Heart right ventricle (tissue), 16 donors: ENCODE data around the gene TYRP1. TPM values are rescaled to one million over a fixed set of nuclear protein-coding genes. Genes with fewer than 3 reads are reported as not detected.
"Not testable (repeated sequence)": the region's sequence is repeated elsewhere in the genome, so short reads cannot be mapped to it uniquely, and the experiment has no call there.

Experiments
- ATAC-seq, 8 donors: fragments of 200-7000 bp; cut with Tn5 transposase; one replicate each; pipeline ENCODE4 v1.9.1; 2020; ENCODE audit warnings: mild to moderate bottlenecking in 8 of 8, moderate library complexity in 8 of 8, moderate number of reproducible peaks in 1 of 8
- DNase-seq, 2 donors: peaks; one replicate each; pipeline ENCODE4 v3.0.0-alpha.2; 2020
- H3K27ac ChIP-seq, 10 donors: fragments of 200-600 bp; sonication (generic) in 2 of 10; one replicate each; pipeline versions ENCODE4 v1.5.0 to v1.8.0; 2020 to 2022; ENCODE audit warnings: mild to moderate bottlenecking in 3 of 10
- H3K27me3 ChIP-seq, 7 donors: fragments of 200-600 bp; one replicate each; pipeline ENCODE4 v1.8.0; 2021 to 2022; ENCODE audit warnings: mild to moderate bottlenecking in 2 of 7
- H3K36me3 ChIP-seq, 9 donors: fragments of 200-600 bp; sonication (generic) in 1 of 9; one replicate each; pipeline versions ENCODE4 v1.5.0 to v1.8.0; 2020 to 2022; ENCODE audit warnings: mild to moderate bottlenecking in 2 of 9
- H3K4me1 ChIP-seq, 9 donors: fragments of 200-600 bp; sonication (generic) in 1 of 9; one replicate each; pipeline versions ENCODE4 v1.5.0 to v1.8.0; 2020 to 2022; ENCODE audit warnings: mild to moderate bottlenecking in 4 of 9
- H3K4me3 ChIP-seq, 10 donors: fragments of 200-600 bp; sonication (generic) in 2 of 10; one replicate each; pipeline versions ENCODE4 v1.5.0 to v1.8.0; 2020 to 2022; ENCODE audit warnings: mild to moderate bottlenecking in 7 of 10, moderate library complexity in 2 of 10
- H3K9me3 ChIP-seq, 11 donors: fragments of 200-600 bp in 10 of 11; sonication (generic) in 2 of 11; one replicate each; pipeline versions ENCODE4 v1.5.0 to v1.8.0; 2013 to 2022; ENCODE audit warnings: mild to moderate bottlenecking in 2 of 11, control low read depth in 1 of 11, moderate library complexity in 1 of 11
- WGBS, 2 donors: extraction: QIAGEN DNeasy Blood & Tissue Kit; methylation state at CpG; one replicate each; pipeline ENCODE4 v1.1.7; 2013; ENCODE audit warnings: inconsistent platforms in 1 of 2; 5-methylcytosine and 5-hydroxymethylcytosine counted together
- intact Hi-C, 10 donors: fragments of 100-400 bp; cut with DNase I; formaldehyde crosslinking; loops; one replicate each; pipeline versions ENCODE4 v1.11.1 to v1.14.2; 2022
- polyA plus RNA-seq, 2 donors: library from polyadenylated mRNA; stranded (reverse); fragments of 200-250 nt; gene quantifications; one replicate each; pipeline ENCODE4 v1.2.3, GENCODE V29; 2013
- total RNA-seq, 10 donors: library from RNA; stranded (reverse); fragmentation: NEBNext Ultra II Directional in 3 of 10; extraction: Animal tissue kit (Norgen Biotek cat#: 25700) in 3 of 10; gene quantifications; one replicate each; pipeline versions ENCODE4 v1.2.1 to v1.2.4, GENCODE V29; 2021 to 2023
- TF ChIP-seq, protein P1 (sequence below), 9 donors: fragments of 200-600 bp; sonication (generic) in 2 of 9; IDR thresholded peaks; one replicate each; pipeline versions ENCODE4 v1.5.0 to v1.8.0; 2021 to 2022; ENCODE audit warnings: antibody characterized with exemption in 9 of 9, mild to moderate bottlenecking in 5 of 9, moderate library complexity in 1 of 9
- donor health status: Arrhythmogenic right ventricular cardiomyopathy.
- donor health status: ischemic (EF 13 %, LVEDD 7.1; RV severe dilation, severe dysfunction).
- donor health status: healthy with polysubstance abuse.
- donor health status: DM: no; HTN: yes; CAD: no.
- donor health status: DM: no; HTN: no; CAD: no.
- donor health status: ischemic (EF 25% LVEDD 6.9; RV normal size, moderate dysfunction).
- donor health status: ischemic (EF 25% LVEDD 5.7; RV mildly dilated, moderate dysfunction).
- donor health status: healthy.
- donor health status: DM: yes; HTN: yes; CAD: no.
- donor health status: Ischemic cardiomyopathy.
- donor health status: ischemic (EF 35%, LVEDD 5.7; RV mildly dilated, moderate dysfunction).
- donor health status: nonischemic (EF 11% LVEDD 7.7; RV severe dilation, severe dysfunction).
- donor health status: DM: yes; HTN: yes; CAD: no.
- donor health status: PGD.
- donor health status: ischemic (EF 29% LVEDD 5.4; RV normal size, mild dysfunction).
- donor health status: nonischemic (EF 23%, LVEDD 6.1; RV moderate dilation, normal function).

TYRP1 gene
- total and polyA plus RNA-seq, 12 donors = 7.2 to 138 (median 66.8) TPM

DNA sequence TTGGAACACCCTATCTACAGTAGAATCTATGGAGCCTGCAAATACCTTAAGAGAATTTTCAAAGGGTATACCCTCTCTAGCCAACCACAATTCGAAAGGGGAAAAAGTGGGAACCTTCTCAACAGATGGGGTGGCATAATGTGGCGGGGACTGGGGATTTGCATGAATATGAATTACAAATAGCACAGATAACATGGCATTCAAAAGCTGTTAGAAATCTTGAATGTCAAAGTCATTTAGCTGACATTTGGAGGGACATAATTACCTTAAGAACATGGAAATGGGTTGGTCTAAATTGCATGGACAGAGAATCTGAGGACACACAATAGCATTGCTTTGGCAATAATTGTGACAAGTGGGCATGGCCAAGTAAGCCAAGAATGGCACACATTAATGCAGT is 23.2 kb upstream of the TYRP1 start:
- H3K9me3 ChIP-seq = no peaks in the 10 kb centered on the region
- 78 to 85% methylated on average over 2 of the region's 2 CpGs for WGBS, 2 donors
- intact Hi-C loops = no loop called here
- no peaks in the 10 kb centered on the region for H3K27me3 ChIP-seq
- no peak overlapping the region for H3K4me3 ChIP-seq
- TF ChIP-seq, protein P1, sequence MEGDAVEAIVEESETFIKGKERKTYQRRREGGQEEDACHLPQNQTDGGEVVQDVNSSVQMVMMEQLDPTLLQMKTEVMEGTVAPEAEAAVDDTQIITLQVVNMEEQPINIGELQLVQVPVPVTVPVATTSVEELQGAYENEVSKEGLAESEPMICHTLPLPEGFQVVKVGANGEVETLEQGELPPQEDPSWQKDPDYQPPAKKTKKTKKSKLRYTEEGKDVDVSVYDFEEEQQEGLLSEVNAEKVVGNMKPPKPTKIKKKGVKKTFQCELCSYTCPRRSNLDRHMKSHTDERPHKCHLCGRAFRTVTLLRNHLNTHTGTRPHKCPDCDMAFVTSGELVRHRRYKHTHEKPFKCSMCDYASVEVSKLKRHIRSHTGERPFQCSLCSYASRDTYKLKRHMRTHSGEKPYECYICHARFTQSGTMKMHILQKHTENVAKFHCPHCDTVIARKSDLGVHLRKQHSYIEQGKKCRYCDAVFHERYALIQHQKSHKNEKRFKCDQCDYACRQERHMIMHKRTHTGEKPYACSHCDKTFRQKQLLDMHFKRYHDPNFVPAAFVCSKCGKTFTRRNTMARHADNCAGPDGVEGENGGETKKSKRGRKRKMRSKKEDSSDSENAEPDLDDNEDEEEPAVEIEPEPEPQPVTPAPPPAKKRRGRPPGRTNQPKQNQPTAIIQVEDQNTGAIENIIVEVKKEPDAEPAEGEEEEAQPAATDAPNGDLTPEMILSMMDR (IDR thresholded peaks at IDR 0.05) = no peak
- ATAC-seq = no peak
- H3K36me3 ChIP-seq = no peaks in the 10 kb centered on the region
- no peak overlapping the region for H3K27ac ChIP-seq
- no peak for DNase-seq
- no peaks in the 10 kb centered on the region for H3K4me1 ChIP-seq

DNA sequence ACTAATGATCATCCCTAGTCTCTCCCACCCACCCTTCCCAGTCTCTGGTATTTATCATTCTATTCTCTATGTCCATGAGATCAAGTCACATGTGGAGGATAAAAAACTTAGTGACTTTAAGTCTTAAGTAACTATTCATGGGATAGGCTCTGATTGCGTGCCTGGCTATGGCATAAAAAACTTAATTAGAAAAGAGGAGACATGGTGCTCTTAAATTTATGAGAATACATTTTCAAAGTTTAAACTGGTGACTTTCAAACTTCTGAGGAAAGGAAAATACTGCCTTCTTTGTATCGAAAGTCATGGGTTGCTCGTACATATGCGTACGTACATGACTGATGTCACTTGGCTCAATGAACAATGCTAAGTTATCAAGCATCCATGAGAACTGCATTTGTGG is 18.2 kb upstream of the TYRP1 start:
- TF ChIP-seq, protein P1 (IDR thresholded peaks at IDR 0.05) = no peak

DNA sequence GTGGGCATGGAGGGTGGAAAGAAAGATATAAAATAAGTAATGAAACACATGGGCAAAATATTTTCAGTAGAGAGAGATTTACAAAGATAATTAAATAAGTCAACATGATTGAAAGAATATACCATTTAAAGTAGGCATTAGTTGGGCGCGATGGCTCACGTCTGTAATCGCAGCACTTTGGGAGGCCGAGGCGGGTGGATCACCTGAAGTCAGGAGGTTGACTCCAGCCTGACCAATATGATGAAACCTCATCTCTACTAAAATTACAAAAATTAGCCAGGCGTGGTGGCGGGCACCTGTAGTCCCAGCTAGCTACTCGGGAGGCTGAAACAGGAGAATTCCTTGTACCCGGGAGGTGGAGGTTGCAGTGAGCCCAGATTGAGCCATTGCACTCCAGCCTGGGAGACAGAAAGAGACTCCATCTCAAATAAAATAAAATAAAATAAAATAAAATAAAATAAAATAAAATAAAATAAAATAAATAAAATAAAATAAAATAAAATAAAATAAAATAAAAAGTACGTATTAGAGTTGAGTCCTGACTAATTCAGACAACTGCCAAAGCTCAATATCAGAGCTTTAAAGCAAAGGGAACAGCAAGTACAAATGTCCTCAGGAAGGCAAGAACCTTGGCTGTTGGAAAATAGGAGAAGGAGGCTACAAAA is 15.6 kb upstream of the TYRP1 start:
- WGBS, 2 donors = 95 to 98% methylated on average over 11 of the region's 11 CpGs
- H3K4me3 ChIP-seq, H3K36me3 ChIP-seq, H3K27me3 ChIP-seq, H3K27ac ChIP-seq, intact Hi-C loops, H3K9me3 ChIP-seq, DNase-seq, ATAC-seq, H3K4me1 ChIP-seq: not testable (repeated sequence)

More for the DNA sequence above, 18.2 kb upstream of the TYRP1 start:
- no peak overlapping the region for H3K4me3 ChIP-seq
- no peaks in the 10 kb centered on the region for H3K4me1 ChIP-seq
- H3K36me3 ChIP-seq = no peaks in the 10 kb centered on the region
- intact Hi-C loops = no loop called here
- no peak overlapping the region for H3K27ac ChIP-seq
- no peaks in the 10 kb centered on the region for H3K9me3 ChIP-seq
- 79 to 87% methylated on average over 5 of the region's 5 CpGs for WGBS, 2 donors
- no peaks in the 10 kb centered on the region for H3K27me3 ChIP-seq
- ATAC-seq (no peak), DNase-seq (no peak)

DNA sequence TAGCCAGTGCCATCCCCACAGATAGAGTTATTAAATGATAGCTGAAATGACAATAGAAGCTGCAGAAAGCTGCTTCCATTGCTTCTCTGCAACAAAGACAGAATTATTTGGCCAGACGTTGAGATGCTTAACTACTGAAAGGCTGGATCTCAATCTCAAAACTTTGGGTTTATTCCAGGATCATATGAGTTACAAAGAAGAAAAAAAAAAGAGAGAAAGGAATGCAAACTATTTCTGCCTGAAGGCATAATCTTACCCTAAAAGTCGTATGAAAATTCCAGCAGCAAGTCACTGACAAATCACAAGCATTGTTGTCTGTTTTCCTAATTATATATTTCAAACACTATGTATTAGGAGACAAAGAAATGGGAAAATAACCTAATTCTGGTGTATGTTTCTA is 12.8 kb upstream of the TYRP1 start:
- 19 to 24% methylated on average over 2 of the region's 2 CpGs for WGBS, 2 donors
- Histone ChIP-seq H3K4me1 (no peaks in the 10 kb centered on the region), H3K4me3 (no peak overlapping the region), H3K27ac (no peak overlapping the region), H3K27me3 (no peaks in the 10 kb centered on the region), H3K36me3 (no peaks in the 10 kb centered on the region), H3K9me3 (no peaks in the 10 kb centered on the region)
- TF ChIP-seq, protein P1 (IDR thresholded peaks at IDR 0.05) = no peak
- intact Hi-C loops = no loop called here
- ATAC-seq = no peak
- no peak for DNase-seq

DNA sequence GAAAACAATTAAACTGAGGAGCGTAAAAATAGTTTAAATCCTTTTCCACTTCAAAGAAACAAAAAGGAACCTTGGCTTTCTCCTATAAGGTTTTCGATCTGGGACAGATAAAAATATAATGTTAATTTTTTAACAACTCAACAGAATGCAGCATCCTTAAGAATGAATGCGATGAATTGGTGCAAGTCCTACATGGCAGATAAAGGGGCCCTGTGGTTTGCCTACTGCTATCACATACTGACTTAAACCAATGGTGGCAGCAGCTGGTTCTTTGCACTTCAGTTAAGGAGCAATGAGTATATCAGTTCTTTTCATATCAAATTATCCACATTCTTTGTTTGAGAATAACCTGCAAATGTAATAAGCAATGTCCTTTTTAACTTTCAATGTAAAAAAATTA is 12.4 kb upstream of the TYRP1 start:
- Histone ChIP-seq H3K27ac (no peak overlapping the region), H3K36me3 (no peaks in the 10 kb centered on the region), H3K4me1 (no peaks in the 10 kb centered on the region), H3K9me3 (no peaks in the 10 kb centered on the region), H3K4me3 (no peak overlapping the region), H3K27me3 (no peaks in the 10 kb centered on the region)
- intact Hi-C loops = no loop called here
- TF ChIP-seq, protein P1 (IDR thresholded peaks at IDR 0.05) = no peak
- WGBS, 2 donors = 77 to 86% methylated on average over 3 of the region's 3 CpGs
- DNase-seq = no peak
- ATAC-seq = no peak
